Measurements from ENCODE around the gene BBS9.
A peak's percentile ranks its signal among the peaks of the same experiment; 100 is the strongest.

BBS9 gene

DNA sequence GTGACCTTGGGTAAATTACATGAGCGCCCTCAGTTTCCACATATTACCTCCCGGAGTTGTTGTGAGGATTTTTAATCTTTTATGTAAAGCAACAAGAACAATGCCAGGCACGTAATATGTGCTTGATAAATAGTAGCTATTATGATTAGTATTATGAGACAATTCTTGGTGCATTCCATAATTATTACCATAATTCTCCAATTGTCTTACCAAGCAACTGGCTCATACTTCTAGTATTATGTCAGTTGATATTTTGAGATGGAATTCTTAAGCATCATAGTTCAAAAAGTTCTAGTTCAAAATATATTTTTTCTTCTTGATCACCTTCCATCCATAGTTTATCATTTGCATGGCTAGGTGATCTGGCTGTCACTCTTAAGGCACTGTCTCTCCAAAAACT, 259.0 kb downstream of the BBS9 start:
- no peak for DNase-seq

DNA sequence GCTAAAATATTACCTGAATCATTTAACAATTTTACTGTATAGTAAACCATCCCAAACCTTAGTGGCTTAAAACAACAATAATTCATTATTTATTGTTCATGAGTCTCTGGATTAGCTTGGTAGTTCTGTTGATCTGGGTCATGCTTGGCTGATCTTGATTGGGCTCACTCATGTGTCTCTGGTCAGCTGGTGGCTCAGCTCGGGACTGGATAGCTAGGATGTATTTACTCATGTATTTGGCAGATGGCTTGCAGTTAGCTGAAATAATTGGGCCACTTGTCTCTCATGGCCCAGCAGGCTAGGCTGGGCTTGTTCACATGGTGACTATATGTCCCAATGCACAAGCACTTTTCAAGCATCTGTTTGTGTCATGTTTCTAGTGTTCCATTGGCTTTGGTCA, 262.8 kb downstream of the BBS9 start:
- DNase-seq: peak; percentile 98 to 99

- no peak for DNase-seq
Measured at GRCh38 chr7:33393770-33394169, 264.4 kb downstream of the BBS9 start.

DNA sequence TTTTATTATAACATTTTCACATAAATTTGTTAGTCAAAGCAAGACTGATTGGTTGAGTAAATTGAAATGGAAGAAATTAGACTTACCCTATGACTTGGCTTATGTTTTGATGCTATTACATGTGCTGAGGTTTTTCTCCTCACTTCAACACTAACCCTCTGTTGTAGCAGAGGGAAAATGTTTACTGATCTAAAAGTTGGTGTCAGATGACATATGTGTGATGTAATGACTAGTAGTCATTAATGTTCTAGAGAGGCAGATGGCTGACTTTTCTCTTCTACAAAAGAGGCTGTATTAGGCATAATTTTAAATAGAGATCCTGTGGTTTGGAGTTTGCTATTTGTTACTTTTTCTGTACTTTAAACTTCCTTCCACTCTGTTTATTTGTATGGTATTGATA, 266.0 kb downstream of the BBS9 start:
- peak; percentile 25 to 37 for DNase-seq

- DNase-seq: no peak
Measured at GRCh38 chr7:33399528-33400213, 270.3 kb downstream of the BBS9 start.

GRCh38 chr7:33400214-33400538, 270.8 kb downstream of the BBS9 start:
- DNase-seq: no peak

DNA sequence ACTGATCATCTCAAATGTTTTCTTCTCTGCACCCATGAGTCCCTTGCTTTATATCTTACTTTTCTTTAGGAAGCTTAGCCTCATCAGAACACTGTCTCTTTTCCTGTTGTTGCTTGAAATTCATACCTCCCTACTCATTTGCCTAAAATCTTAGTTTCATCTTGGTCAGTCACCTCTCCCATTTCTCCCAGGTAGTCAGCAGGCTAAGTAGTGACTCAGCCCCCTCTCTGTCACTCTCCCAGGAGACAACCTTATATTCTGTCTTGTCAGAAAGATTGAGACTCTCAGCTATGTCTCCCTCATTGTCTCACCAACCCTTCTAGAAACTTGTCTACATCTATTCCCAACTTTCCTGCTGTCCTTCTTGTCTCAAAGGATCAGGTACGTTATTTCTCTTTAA, 280.9 kb downstream of the BBS9 start:
- DNase-seq: no peak

DNA sequence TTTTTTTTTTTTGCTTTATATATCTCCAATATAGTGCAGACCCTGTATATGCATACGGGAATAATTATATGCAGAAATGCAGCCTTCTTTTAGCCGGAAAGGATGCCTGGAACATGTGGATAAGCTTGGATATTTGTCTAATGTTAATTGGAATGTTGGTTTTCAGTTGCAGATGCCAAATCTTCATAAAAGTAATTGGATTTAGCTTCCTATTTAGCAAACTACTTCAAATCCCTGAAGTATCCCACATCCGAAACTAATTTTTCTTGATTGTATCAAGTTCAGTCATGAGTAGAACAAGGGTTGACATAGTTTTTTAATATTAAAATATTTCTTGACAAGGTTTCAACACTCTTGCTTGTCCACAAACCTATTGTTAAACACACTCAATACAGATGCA, 281.7 kb downstream of the BBS9 start:
- DNase-seq: no peak

DNA sequence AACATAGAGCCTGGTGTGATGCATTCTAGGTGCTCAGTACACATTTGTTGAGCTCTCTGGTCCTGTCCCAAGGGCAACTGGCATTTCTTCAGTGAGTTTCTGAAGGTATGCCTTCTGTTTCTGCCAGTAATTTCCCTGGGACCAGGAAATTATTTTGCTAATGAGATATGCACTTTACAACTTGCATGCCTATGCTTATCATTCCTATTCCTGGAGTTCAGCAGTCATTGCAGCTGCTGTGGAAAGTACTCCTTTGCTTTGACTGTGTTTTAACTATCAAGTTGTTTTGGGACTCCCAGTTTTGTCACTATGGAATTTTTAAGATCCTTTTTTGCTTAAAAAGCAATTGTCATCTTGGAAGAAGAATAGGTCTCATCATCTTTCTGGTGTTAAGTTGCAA, 283.0 kb downstream of the BBS9 start:
- DNase-seq: no peak

GRCh38 chr7:33418251-33418701, 288.9 kb downstream of the BBS9 start:
- no peak for DNase-seq

GRCh38 chr7:33420311-33420940, 291.1 kb downstream of the BBS9 start:
- peak in 1 of 2 experiments; percentile 5 for DNase-seq

- no peak for DNase-seq
Measured at GRCh38 chr7:33421429-33421828, 292.1 kb downstream of the BBS9 start.

DNA sequence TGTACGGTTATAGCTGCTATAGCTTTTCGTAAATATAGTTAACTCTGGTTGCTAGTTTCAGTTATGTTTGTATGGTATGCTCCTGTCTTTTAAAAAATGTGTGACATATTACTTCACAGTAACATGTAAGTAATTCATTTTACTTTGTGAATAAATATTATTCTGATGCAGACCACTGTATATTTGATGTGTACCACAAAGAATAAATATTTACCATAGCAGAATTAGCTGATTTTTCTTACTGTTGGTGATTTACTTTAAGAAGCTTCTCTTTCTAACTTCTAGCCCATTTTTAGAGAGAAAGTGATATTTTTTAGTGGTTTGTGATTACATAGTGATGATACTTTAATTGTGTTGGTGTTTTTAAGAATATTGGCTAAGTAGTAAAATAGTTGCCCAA, 292.8 kb downstream of the BBS9 start:
- no peak for DNase-seq

DNA sequence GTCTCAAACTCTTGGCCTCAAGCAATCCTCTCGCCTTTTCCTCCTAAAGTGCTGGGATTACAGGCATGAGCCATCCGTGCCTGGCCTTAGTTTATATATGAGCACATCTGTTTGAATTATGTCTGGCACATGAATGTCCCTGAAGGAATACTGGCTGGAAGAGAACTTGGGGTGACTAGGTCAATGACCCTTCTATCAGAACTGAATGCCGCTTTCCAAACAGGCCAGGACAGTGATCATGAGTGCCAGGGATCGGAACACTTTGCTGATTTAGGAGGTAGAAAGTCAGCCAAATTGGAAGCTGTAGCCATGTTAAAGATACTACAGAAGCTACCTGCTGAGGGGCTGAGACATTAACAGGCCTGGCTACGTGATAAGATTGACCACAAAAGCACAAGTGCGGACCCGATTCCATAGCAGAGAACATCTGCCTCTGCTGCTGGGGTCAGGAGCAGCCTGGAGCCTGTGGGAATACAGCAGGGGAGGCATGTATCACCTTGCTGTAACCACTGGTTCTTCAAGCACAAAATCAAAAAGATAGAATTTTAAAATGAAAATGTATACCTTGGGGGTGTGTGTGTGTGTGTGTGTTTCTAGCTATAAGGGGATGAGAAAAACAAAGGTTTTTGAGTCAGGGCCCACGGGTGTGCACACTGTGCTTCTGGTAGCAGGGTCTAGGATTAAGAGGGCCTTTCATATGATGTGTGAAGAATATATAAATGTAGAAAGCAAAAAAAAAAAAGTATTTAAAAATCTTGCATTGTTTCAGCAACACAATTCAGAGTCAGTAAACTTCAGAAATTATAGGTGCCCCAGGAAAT, 293.7 kb downstream of the BBS9 start:
- DNase-seq: no peak

DNA sequence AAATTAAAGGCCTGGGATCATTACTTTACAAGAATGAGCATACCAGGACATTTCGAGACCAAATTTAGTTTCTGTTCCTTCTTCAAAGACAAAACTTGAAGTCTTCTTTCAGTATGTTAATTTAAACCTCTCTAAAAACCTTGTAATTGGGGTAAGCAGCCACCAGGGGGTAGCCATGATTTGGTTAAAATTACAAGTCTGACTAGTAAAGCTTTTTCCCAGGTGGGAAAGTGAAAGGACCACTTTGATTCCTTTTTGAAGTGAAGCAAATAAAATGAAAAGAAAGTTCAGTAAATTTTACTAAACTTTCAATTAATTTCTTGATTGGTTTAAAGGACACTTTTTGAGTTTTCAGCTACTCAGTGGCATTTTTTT, 294.3 kb downstream of the BBS9 start:
- peak in 1 of 2 experiments; percentile 7 for DNase-seq

DNA sequence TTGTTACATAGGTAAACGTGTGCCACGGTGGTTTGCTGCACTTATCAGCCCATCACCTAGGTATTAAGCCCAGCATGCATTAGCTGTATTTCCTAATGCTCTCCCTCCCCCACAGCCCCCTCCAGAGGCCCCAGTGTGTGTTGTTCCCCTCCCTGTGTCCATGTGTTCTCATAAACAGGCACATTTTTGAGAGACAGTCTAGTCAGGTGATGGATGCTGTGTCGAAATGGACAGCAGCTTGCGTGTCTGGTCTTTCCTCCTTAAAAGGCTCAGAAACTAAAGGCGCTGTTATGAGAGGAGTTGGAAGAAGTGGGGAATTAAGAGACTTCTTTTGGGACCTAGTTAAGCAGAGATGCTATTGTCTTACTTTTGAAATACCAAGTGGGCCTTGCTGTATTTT, 296.0 kb downstream of the BBS9 start:
- DNase-seq: no peak

GRCh38 chr7:33425929-33426678, 296.7 kb downstream of the BBS9 start:
- no peak for DNase-seq

DNA sequence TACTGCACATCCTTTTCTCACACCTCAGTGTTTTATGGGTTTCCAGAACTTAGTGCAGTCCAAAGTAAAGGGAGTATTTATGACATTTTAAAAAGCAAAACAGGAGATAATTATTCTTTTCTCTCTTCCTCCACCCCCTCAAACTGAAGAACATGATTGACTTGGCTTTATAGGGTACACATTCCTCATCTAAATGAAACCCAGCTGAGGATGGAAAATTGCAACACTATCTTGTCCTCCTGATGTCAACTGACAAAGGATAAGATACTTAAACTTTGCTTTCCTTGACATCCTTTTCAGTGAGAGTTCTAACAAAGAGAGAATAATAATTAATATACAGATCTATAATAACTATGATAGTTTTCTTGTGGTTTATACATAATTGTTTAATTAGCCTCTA, 299.1 kb downstream of the BBS9 start:
- no peak for DNase-seq

GRCh38 chr7:33431543-33431942, 302.2 kb downstream of the BBS9 start:
- DNase-seq: no peak

DNA sequence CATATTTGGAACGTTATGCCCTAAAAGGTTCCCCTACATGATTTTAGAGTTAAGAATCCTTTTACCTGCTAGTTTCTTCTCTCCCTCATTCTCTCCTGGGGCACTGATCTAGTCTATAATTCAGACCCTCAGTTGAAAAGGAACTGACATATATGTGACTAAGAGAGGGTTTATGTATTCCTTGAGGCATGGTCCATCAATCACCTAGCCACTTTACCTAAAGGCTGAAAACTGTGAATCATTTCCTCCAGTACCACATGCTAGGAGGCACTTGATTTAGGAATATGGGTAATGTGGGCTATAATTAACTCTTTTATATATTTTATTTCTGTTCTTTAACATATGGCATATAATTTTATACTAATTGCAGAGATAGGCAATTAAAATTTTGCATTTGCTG, 303.5 kb downstream of the BBS9 start:
- DNase-seq: no peak

DNA sequence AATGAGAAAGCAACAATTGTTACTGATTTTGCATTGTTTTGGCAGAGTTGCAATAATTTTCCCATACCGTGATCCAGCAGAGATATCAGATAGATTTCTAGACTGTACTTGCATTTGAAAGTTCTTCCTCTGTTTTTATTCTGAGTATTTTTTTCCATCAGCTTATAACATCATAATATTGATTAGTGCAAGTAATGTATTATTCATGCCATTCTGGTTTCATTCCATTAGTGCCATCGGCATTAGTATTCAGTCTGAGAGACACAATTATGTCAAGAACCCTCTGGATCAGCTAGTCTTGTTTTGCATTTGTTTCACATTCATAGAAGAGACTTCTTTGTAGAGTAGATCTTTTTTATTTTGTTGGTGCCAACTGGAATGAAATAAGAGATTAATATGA, 304.0 kb downstream of the BBS9 start:
- no peak for DNase-seq

DNA sequence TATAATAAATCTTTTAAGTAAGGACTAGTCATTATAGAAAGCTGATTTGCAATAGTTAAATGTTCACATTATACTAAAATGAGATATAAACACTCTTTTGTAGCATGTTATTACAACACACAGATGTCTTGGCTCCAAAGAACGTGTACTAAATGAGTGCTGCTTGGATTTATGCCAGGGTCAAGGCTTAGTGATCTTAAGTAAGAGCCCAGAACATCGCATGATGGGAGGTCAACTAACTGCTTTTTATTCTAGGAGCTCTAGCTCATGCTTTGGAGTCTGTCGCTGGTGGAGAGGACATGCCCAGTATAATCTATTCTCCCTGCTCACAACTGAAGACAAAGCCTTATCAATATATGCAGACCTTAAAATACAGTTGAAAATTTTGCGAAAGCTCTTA, 315.1 kb downstream of the BBS9 start:
- DNase-seq: no peak

DNA sequence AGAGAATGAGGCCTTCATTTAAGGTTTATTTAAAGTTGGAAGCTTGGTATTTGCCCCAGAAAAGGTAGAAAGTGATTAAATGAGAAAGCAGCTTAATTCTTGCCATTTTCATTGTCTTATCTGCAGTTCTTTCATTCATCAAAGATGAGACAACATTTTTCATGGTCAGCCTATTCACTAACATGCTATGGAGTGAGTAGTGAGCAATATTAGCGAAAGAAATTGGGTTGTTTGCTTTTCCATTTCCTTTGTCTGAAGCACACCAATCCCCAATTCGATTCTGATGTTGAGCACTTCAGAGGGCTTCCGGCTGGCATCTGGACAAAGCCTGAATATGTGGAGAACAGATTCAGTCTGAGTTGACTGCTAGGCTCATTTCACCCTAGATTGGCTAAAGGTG, 317.2 kb downstream of the BBS9 start:
- peak; percentile 42 to 48 for DNase-seq

DNA sequence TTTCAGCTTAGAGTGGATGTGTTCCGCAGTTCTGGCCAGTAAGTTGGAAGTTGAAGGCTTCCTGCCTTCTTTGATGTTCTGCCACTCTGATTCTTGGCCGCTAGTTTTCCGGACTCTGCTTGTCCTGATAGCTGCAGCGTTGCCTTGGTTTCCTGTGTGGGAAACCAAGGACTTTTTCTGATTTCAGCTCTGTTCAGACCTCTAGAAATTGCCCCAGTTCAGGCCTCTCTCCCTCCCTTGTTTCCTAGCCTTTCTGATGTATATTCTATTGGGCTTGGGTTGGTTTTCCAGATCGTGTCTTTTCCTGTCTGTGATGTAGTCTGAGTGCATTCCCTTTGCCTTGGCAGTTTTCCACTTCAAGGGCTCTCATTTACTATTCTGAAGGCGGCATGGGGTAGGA, 318.7 kb downstream of the BBS9 start:
- no peak for DNase-seq

Data from SHP77 (cell line).